ENCODE results near the gene RNF224.
A peak's percentile ranks its signal among the peaks of the same experiment; 100 is the strongest.

Gene RNF224

DNA sequence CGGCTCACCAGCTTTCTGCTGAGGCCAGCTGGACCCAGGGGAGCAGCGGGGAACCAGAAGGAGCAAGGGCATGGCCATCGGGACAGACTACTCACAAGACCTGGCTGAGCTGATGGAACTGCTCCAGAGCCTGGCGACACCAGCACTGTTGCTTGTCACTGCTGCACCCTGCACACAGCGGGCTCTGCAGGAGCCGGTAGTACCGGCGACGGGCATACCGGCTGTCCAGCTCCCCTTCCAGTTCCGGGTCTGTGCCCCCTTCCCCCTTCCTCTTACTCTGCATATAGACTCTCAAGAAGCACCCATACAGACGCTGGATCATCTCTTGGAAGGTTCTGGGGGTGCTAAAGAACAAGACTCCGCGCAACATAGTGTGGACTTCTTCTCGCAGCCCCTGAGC, 39.9 kb upstream of the RNF224 start:
- peak overlapping the region; percentile 96 for H3K4me3 ChIP-seq (ENCODE audit: low read depth, low read length)
- TF ChIP-seq, protein P1, sequence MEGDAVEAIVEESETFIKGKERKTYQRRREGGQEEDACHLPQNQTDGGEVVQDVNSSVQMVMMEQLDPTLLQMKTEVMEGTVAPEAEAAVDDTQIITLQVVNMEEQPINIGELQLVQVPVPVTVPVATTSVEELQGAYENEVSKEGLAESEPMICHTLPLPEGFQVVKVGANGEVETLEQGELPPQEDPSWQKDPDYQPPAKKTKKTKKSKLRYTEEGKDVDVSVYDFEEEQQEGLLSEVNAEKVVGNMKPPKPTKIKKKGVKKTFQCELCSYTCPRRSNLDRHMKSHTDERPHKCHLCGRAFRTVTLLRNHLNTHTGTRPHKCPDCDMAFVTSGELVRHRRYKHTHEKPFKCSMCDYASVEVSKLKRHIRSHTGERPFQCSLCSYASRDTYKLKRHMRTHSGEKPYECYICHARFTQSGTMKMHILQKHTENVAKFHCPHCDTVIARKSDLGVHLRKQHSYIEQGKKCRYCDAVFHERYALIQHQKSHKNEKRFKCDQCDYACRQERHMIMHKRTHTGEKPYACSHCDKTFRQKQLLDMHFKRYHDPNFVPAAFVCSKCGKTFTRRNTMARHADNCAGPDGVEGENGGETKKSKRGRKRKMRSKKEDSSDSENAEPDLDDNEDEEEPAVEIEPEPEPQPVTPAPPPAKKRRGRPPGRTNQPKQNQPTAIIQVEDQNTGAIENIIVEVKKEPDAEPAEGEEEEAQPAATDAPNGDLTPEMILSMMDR (IDR thresholded peaks at IDR 0.05; ENCODE audit: insufficient read depth, low read length, missing control alignments), result no peak
- POLR2A ChIA-PET, result interaction anchor here (1.1 to 2.7 kb wide), 3 partner anchors 13 to 53 kb away, joined by 3 to 15 read pairs (median 5); partner anchors contain the start of genes RNF224, TPRN and TUBB4B
- CTCF ChIA-PET, result interaction anchor here (1.3 to 3.4 kb wide), 3 partner anchors 11 to 36 kb away, joined by 4 to 30 read pairs (median 10); partner anchors contain the start of gene TMEM210
- DNase-seq (ENCODE audit: low read depth, low spot score), result no peak

DNA sequence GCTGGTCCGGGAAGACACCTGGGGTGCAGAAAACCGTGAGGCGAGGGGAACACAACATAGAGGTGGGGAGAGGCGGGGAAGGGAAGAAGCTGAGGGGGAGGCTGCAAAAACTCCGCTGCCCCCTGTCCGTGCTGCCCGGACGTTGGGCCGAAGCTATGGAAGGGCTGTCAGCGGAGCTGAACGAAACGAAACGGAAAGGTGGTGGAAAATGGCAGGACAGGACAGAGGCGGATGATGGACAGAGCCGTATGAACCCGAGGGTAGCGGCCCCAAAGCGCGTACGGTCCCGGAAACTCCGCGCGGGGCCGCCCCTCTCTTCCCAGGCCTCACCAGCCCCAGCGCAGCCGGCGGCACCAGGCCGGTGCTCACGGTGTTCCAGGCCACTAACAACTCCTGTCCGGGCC, 39.2 kb upstream of the RNF224 start:
- peak overlapping the region; percentile 96 for H3K4me3 ChIP-seq (ENCODE audit: low read depth, low read length)
- DNase-seq (ENCODE audit: low read depth, low spot score), result no peak
- CTCF ChIA-PET, result interaction anchor here (1.3 to 3.4 kb wide), 7 partner anchors 10 to 54 kb away, joined by 4 to 30 read pairs (median 10); partner anchors contain the start of genes RNF224 and TMEM210
- POLR2A ChIA-PET, result interaction anchor here (1.0 to 2.7 kb wide), 8 partner anchors 11 to 58 kb away, joined by 3 to 15 read pairs (median 5); partner anchors contain the start of genes RNF224, TPRN and TUBB4B
- TF ChIP-seq, protein P1 (IDR thresholded peaks at IDR 0.05; ENCODE audit: insufficient read depth, low read length, missing control alignments), result no peak

DNA sequence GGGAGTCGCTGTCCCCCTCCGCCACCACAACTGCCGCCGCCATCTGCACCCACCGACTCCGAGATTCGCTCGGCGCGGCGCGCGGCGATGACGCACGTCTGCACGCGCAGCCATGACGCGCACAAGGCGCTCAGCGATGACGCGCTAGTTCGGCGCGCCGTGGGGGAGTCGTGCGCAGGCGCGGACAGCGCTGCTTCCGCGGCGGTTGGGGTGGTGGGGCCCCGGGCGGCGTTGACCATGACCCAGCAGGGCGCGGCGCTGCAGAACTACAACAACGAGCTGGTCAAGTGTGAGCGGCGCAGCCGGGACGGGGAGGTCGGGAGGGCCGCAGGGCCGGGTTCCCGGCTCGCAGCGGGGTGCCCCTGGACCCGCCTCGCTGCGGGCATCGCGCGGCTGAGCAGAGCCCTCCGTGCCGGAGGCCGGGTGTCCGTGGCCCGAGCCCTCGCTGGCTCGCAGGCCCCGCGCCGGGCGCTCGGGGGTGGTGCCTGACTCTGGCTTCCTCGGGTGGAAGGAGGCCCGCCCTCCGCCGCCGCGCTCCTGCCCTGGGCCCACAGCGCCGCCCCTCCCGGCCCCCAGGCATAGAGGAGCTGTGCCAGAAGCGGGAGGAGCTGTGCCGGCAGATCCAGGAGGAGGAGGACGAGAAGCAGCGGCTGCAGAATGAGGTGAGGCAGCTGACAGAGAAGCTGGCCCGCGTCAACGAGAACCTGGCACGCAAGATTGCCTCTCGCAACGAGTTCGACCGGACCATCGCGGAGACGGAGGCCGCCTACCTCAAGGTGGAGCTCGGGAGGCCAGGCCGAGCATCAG, 38.6 kb upstream of the RNF224 start, which contains the start of the genes ANAPC2 and SSNA1:
Gene ANAPC2 (minus strand): TSS at position 71 of the 807 bp plus-strand sequence. CDS start 28 bp downstream, at position 43.
Gene SSNA1 (plus strand): TSS at position 187 of the 807 bp plus-strand sequence. CDS start 51 bp downstream, at position 238.
- TF ChIP-seq, protein P1 (IDR thresholded peaks at IDR 0.05; ENCODE audit: insufficient read depth, low read length, missing control alignments), result peak; percentile 62
- peak within 1 kb of the TSS; percentile 96 for H3K4me3 ChIP-seq (ENCODE audit: low read depth, low read length)
- DNase-seq (ENCODE audit: low read depth, low spot score), result peak; percentile 36
- POLR2A ChIA-PET, result interaction anchor here (0.6 to 2.7 kb wide), 13 partner anchors 10 to 128 kb away, joined by 3 to 15 read pairs (median 4); partner anchors contain the start of genes NDOR1, RNF224, TMEM203 and TPRN
- CTCF ChIA-PET, result interaction anchor here (1.0 to 3.4 kb wide), 11 partner anchors 9 to 75 kb away, joined by 3 to 30 read pairs (median 6); partner anchors contain the start of genes RNF224 and TPRN

DNA sequence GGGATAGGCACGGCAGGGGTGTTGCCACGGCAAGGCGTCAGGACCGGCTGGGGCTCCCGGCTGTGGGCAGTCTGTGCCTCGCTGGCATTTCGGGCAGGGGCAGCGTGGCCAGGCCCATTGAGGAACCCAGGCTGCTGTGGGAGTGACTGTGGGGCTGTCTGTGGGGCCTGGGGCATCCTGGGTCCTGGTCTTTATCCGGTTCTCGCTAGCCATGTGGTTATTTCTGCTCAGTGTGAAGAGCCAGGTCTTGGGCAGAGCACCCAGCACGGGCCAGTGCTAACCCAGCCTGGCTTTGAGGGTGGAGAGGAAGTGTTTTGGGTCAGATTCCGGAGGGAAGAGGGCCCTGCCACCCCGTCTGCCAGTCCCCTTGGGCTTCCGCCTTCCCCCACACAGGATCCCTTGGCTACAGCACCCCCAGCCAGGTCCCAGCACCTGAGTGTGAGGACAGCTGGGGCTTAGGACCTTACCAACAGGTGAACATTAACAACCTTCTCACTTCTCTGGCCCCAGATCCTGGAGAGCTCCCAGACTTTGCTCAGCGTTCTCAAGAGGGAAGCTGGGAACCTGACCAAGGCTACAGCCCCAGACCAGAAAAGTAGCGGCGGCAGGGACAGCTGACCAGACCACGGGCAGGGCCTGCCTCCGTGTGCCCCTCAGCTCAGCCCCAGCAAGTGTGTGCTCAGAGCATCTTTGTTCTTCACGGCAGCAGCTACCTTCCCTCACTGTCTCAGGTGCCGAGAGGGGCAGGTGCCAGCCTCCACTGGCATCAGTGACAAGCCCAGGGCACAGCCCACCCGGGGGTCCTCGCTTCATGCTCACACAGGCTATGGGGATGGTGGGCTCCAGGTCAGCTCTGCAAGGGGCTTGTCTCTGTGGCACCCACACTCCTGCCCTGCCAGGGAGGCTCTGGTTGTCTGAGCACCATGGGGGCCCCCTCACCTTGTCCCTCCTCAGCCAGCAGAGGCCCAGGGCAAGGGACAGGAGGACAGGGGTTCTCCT, 37.7 kb upstream of the RNF224 start:
- ChIA-PET CTCF (interaction anchor here (1.0 to 3.4 kb wide), 12 partner anchors 8 to 126 kb away, joined by 3 to 30 read pairs (median 6); partner anchors contain the start of genes RNF224 and TPRN), POLR2A (interaction anchor here (0.6 to 2.7 kb wide), 9 partner anchors 9 to 70 kb away, joined by 3 to 15 read pairs (median 5); partner anchors contain the start of genes NDOR1, TMEM203, TPRN and TUBB4B)
- H3K4me3 ChIP-seq (ENCODE audit: low read depth, low read length), result peak overlapping the region; percentile 96
- TF ChIP-seq, protein P1 (IDR thresholded peaks at IDR 0.05; ENCODE audit: insufficient read depth, low read length, missing control alignments), result no peak
- no peak for DNase-seq (ENCODE audit: low read depth, low spot score)

DNA sequence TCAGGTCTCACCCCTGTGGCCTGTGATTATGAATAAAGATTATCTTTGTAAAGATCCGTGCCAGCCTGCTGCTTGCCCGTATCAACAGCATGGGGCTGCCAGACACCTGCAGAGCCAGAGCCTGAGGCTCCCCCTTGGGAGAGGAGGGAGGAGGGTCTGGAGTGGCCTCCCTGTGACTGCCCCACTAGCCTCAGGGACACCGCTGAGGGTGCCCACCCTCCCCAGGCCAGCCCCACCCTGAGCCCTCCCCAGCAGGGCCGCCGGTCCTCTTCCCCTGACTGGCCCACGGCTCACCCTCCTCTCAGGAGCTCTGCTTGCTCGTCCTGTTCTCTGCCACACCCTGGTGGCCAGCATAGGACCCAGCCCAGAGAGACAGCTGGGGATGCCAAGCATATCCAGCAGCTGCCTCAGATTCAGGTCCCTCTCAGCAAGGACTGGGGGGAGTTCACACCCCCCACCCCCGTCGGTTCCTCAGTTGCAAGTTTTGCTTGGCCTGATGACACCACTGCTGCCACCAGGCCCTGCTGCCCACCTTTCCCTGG, 36.9 kb upstream of the RNF224 start:
- H3K4me3 ChIP-seq (ENCODE audit: low read depth, low read length), result no peak overlapping the region; the same call in 1 of the 2 replicates
- CTCF ChIA-PET, result interaction anchor here (0.9 to 2.2 kb wide), 7 partner anchors 7 to 127 kb away, joined by 3 to 15 read pairs (median 6); partner anchors contain the start of genes RNF224 and TPRN
- DNase-seq (ENCODE audit: low read depth, low spot score), result no peak
- POLR2A ChIA-PET, result interaction anchor here (2.1 to 2.7 kb wide), 2 partner anchors 10 to 50 kb away, joined by 8 to 15 read pairs; partner anchors contain the start of genes TPRN and TUBB4B
- TF ChIP-seq, protein P1 (IDR thresholded peaks at IDR 0.05; ENCODE audit: insufficient read depth, low read length, missing control alignments), result no peak
